Hepatocyte (in vitro differentiated cells): Measurements from ENCODE around the gene OR13J1.

Source experiments
- EZH2 ChIP-seq: fragments of 200-600 bp; sonication (generic); IDR thresholded peaks from 2 replicates; pipeline ENCODE4 v1.6.1; 2016; ENCODE audit warnings: antibody characterized with exemption, mild to moderate bottlenecking, borderline replicate concordance
- EZH2phosphoT487 ChIP-seq: fragments of 200-600 bp; sonication (generic); IDR thresholded peaks from one replicate; pipeline ENCODE4 v1.6.1; 2018; ENCODE audit warnings: antibody characterized with exemption, mild to moderate bottlenecking, low read depth, moderate library complexity; ENCODE audit not compliant: unreplicated experiment, severe bottlenecking
- TF ChIP-seq, protein P1 (sequence below): fragments of 200-600 bp; sonication (generic); IDR thresholded peaks from 2 replicates; pipeline ENCODE4 v1.5.1; 2016; ENCODE audit warnings: antibody characterized with exemption, mild to moderate bottlenecking; ENCODE audit not compliant: poor library complexity

DNA sequence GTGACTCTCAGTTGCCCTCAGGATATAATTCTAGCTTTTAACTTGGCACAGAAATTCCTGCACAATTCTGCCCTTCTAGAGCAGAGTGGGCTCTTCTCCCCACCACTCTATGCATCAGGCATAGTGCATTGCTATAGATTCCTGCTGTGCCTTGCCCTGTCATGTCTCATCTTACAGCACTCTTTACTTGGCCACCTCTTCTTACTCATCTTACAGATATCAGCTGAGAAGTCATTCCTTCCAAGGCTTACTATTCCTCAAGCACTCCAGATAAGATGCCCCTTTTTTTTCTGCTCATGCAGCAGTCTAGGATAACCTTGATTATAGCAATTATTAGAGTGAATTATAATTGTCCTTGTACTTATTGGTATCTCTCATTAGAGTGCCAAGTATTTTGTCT lies 47.3 kb downstream of the OR13J1 start:
- TF ChIP-seq, protein P1, sequence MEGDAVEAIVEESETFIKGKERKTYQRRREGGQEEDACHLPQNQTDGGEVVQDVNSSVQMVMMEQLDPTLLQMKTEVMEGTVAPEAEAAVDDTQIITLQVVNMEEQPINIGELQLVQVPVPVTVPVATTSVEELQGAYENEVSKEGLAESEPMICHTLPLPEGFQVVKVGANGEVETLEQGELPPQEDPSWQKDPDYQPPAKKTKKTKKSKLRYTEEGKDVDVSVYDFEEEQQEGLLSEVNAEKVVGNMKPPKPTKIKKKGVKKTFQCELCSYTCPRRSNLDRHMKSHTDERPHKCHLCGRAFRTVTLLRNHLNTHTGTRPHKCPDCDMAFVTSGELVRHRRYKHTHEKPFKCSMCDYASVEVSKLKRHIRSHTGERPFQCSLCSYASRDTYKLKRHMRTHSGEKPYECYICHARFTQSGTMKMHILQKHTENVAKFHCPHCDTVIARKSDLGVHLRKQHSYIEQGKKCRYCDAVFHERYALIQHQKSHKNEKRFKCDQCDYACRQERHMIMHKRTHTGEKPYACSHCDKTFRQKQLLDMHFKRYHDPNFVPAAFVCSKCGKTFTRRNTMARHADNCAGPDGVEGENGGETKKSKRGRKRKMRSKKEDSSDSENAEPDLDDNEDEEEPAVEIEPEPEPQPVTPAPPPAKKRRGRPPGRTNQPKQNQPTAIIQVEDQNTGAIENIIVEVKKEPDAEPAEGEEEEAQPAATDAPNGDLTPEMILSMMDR: no peak
- TF ChIP-seq EZH2: no peak
- no peak for TF ChIP-seq EZH2phosphoT487
